HepG2 (cell line): ENCODE data around the gene RCE1. TPM values are rescaled to one million over a fixed set of nuclear protein-coding genes. Genes with fewer than 3 reads are reported as not detected.

Source experiments
- ATAC-seq: fragments of 200-7000 bp; cut with Tn5 transposase; 3 replicates; pipeline ENCODE4 v1.9.1; 2020; ENCODE audit warnings: mild to moderate bottlenecking, moderate library complexity
- BruUV-seq: library from RNA; stranded (reverse); fragments of 400-500 nt; replicated peaks from 2 replicates; lab custom pipeline; 2021; lab: Mats Ljungman, UMichigan
- CTCF ChIA-PET: fragments of 300-600 bp; formaldehyde crosslinking; extraction: SDS; loops from one replicate; lab custom pipeline; 2021; ENCODE audit warnings: low total read pairs, inconsistent platforms, low intra/inter-chr PET ratio; lab: Yijun Ruan, JAX
- POLR2A ChIA-PET: fragments of 350-600 bp; sonication (Branson Sonifier 250); formaldehyde crosslinking; loops from one replicate; lab custom pipeline; 2020; ENCODE audit warnings: antibody characterized with exemption, inconsistent platforms; lab: Yijun Ruan, JAX
- DNase-seq: peaks from one replicate; pipeline ENCODE4 v3.0.0-alpha.2; 2015; ENCODE audit warnings: low spot score
- FAIRE-seq: peaks from 3 replicates; lab custom pipeline; 2011; peaks lifted over from hg19 to GRCh38; lab: Jason Lieb, UNC
- H2AFZ ChIP-seq: one replicate; pipeline ENCODE4 v1.6.1; 2011; ENCODE audit warnings: low read length, inconsistent platforms
- H3K27ac ChIP-seq: fragments of 300-600 bp; 3 replicates; pipeline ENCODE4 v1.8.0; 2011; ENCODE audit warnings: mixed run types, mild to moderate bottlenecking, mixed read lengths, low read length, inconsistent platforms; ENCODE audit not compliant: insufficient read depth; ENCODE audit errors: extremely low read length
- H3K27me3 ChIP-seq, 2 experiments: fragments of 200-600 bp in 1 of 2; 2 replicates in 1 of 2; 3 replicates in 1 of 2; pipeline versions ENCODE4 v1.6.0 to v1.8.0; 2011; ENCODE audit warnings: low read length in 2 of 2, mild to moderate bottlenecking in 2 of 2, moderate library complexity in 2 of 2, inconsistent platforms in 1 of 2; ENCODE audit not compliant: insufficient read depth in 2 of 2, control insufficient read depth in 1 of 2
- H3K36me3 ChIP-seq, 2 experiments: fragments of 200-600 bp in 1 of 2; replicated peaks in 1 of 2; 2 replicates in 1 of 2; 3 replicates in 1 of 2; pipeline versions ENCODE4 v1.5.1 to v1.8.0; 2011; ENCODE audit warnings: low read length in 2 of 2, inconsistent platforms in 1 of 2; ENCODE audit not compliant: insufficient read depth in 2 of 2, control insufficient read depth in 1 of 2
- H3K4me1 ChIP-seq: 2 replicates; pipeline ENCODE4 v1.5.1; 2012; ENCODE audit warnings: low read length, inconsistent platforms; ENCODE audit not compliant: insufficient read depth
- H3K4me2 ChIP-seq: 2 replicates; pipeline ENCODE4 v1.6.0; 2011; ENCODE audit warnings: low read depth, low read length, inconsistent platforms
- H3K4me3 ChIP-seq, 3 experiments: fragments of 200-600 bp in 1 of 3; sonication (generic), shearing (Covaris generic) in 1 of 3; replicated peaks in 1 of 3; 2 replicates each; pipeline ENCODE4 v1.5.1; 2011 to 2016; ENCODE audit warnings: low read length in 3 of 3, inconsistent platforms in 2 of 3, low read depth in 2 of 3, mild to moderate bottlenecking in 2 of 3, control low read depth in 1 of 3, mixed read lengths in 1 of 3; ENCODE audit not compliant: insufficient read depth in 1 of 3
- H3K79me2 ChIP-seq: one replicate; pipeline ENCODE4 v1.6.1; 2011; ENCODE audit warnings: low read length, inconsistent platforms; ENCODE audit not compliant: insufficient read depth
- H3K9ac ChIP-seq: 2 replicates; pipeline ENCODE4 v1.6.0; 2011; ENCODE audit warnings: mild to moderate bottlenecking, low read depth, low read length, inconsistent platforms; ENCODE audit not compliant: insufficient read depth
- H3K9me3 ChIP-seq: 2 replicates; pipeline ENCODE4 v1.5.1; 2012; ENCODE audit warnings: mild to moderate bottlenecking, low read length
- H4K20me1 ChIP-seq: 2 replicates; pipeline ENCODE4 v1.6.0; 2011; ENCODE audit warnings: inconsistent platforms, mild to moderate bottlenecking, low read length, moderate library complexity; ENCODE audit not compliant: insufficient read depth
- MEF2D ChIP-seq: sonication (generic); formaldehyde crosslinking; IDR thresholded peaks from 2 replicates; pipeline ENCODE4 v1.5.1; 2020; ENCODE audit warnings: mild to moderate bottlenecking, missing genetic modification reagents
- RFX1 ChIP-seq: fragments of 450-650 bp; IDR thresholded peaks from 2 replicates; pipeline ENCODE4 v1.6.1; 2017
- WGBS: methylation state at CpG from one replicate; pipeline ENCODE4 v1.1.6; 2017; ENCODE audit warnings: low lambda C conversion rate; 5-methylcytosine and 5-hydroxymethylcytosine counted together
- in situ Hi-C: cut with HindIII; loops from 2 replicates; pipeline ENCODE4 v1.10.0; 2017; ENCODE audit warnings: low pct_unique_long_range_greater_than_20kb; ENCODE audit not compliant: extremely low pct_ligation_motif_present
- intact Hi-C: fragments of 100-400 bp; cut with micrococcal nuclease; formaldehyde crosslinking; loops from one replicate; pipeline ENCODE4 v1.10.0; 2022; ENCODE audit not compliant: unreplicated experiment
- polyA plus RNA-seq, 8 experiments: library from polyadenylated mRNA; depleted of rRNA in 3 of 8; stranded (reverse) in 7 of 8; unstranded in 1 of 8; fragments of >200 nt; fragmentation: Illumina TruSeq in 4 of 8; extraction: Trizol in 4 of 8; gene quantifications; 2 replicates each; pipeline versions ENCODE4 v1.2.1 to v1.2.3, GENCODE V29; 2011 to 2016; ENCODE audit warnings: low read depth in 4 of 8, missing spikeins in 1 of 8, mixed read lengths in 1 of 8; ENCODE audit not compliant: insufficient read depth in 1 of 8
- total RNA-seq, 5 experiments: library from RNA; depleted of rRNA; stranded (reverse); fragments of >200 nt; fragmentation: Illumina TruSeq; extraction: Trizol; gene quantifications; 2 replicates each; pipeline ENCODE4 v1.2.3, GENCODE V29; 2016; ENCODE audit warnings: low read depth in 1 of 5

Gene RCE1
- total and polyA plus RNA-seq, 2 of the 13 experiments (the other 11 are each of a cell fraction or from before 2014, with no cell fraction given): 22.2 to 22.4 TPM

- ChIA-PET POLR2A (no interaction called here), CTCF (no interaction called here)
- in situ Hi-C loops: no loop called here
- ATAC-seq (no peak), DNase-seq (no peak), FAIRE-seq (no peak)
- TF ChIP-seq MEF2D (CRISPR knock-in tag): no peak
- Histone ChIP-seq H3K36me3 (peaks cover 0 to 3% of the 10 kb centered on the region in 2 experiments; a peak in 3 of 5 replicates), H3K9me3 (no peaks in the 10 kb centered on the region), H3K27ac (no peak overlapping the region), H3K79me2 (peaks cover 35% of the 10 kb centered on the region), H3K4me2 (no peak overlapping the region), H3K9ac (no peak overlapping the region), H4K20me1 (peaks cover 22% of the 10 kb centered on the region), H3K27me3 (no peaks in the 10 kb centered on the region), H3K4me3 (no peak overlapping the region), H3K4me1 (peaks cover 18% of the 10 kb centered on the region), H2AFZ (no peak overlapping the region)
- no TSS peak for BruUV-seq
- 92% methylated on average over 9 of the region's 9 CpGs for WGBS
- intact Hi-C loops: no loop called here
These were observed 34.5 kb downstream of the RCE1 start for GRCh38 chr11:66877588-66878385.

GRCh38 chr11:66878474-66878873, 35.2 kb downstream of the RCE1 start:
- H3K36me3 ChIP-seq: peaks cover 0 to 3% of the 10 kb centered on the region in 2 experiments; a peak in 3 of 5 replicates
- ATAC-seq: no peak
- FAIRE-seq: no peak
- ChIA-PET CTCF (no interaction called here), POLR2A (no interaction called here)
- H2AFZ ChIP-seq: no peak overlapping the region
- H4K20me1 ChIP-seq: peaks cover 22% of the 10 kb centered on the region
- peaks cover 36% of the 10 kb centered on the region for H3K79me2 ChIP-seq
- H3K9ac ChIP-seq: no peak overlapping the region
- H3K4me2 ChIP-seq: no peak overlapping the region
- in situ Hi-C loops: no loop called here
- H3K4me3 ChIP-seq: no peak overlapping the region
- no peak overlapping the region for H3K27ac ChIP-seq
- no peak for TF ChIP-seq RFX1
- 89% methylated on average over 11 of the region's 12 CpGs for WGBS
- intact Hi-C loops: no loop called here
- no peak for DNase-seq
- H3K9me3 ChIP-seq: no peaks in the 10 kb centered on the region
- H3K27me3 ChIP-seq: no peaks in the 10 kb centered on the region
- BruUV-seq: no TSS peak
- H3K4me1 ChIP-seq: peaks cover 22% of the 10 kb centered on the region
